Measurements from ENCODE around the gene NCK2.
"Not testable (repeated sequence)": the region's sequence is repeated elsewhere in the genome, so short reads cannot be mapped to it uniquely, and the experiment has no call there.

The NCK2 gene

DNA sequence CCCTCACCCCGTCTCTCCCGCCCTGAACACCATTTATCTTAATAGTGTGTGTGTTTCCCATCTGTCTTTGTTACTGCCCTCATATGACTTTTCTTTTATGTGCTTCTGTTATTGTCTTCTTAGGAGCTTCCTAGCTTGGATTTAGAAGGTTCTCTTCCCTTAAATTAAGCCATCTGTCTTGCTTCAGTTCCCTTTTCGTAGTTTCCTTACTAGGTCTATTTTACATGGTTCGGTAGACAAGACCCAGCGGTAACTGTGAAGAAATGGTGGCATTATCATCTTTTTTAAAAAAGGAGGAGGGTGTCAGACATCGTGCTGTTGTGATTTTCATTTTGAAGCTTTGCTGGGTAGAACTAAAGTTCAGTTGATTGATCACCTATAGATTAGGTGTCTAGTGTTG lies 10.3 kb downstream of the NCK2 start:
- DNase-seq (ENCODE audit: low spot score) = no peak

GRCh38 chr2:105755895-105756294 lies 11.2 kb downstream of the NCK2 start:
- DNase-seq (ENCODE audit: low spot score) = no peak

DNA sequence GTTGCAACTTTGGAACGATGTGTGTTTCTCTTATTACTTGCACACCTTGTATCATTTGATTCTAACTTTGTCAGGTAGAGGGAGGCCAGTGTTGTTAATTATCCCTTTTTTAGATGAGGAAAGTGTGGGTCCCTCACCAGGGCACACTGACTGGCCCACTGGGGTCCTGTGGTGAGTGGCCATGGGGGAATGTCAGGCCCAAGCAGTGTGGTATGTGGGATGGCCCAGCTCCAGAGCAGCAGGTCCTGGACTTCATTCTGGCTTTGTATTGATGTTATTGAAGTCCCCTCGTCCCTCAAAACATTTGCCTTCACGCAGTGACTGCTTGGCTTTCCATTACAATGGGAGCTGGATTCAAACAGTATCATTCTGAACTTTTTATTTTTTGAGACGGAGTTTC lies 11.7 kb downstream of the NCK2 start:
- no peak for DNase-seq (ENCODE audit: low spot score)

- DNase-seq (ENCODE audit: low spot score) = not testable (repeated sequence)
These were observed 12.2 kb downstream of the NCK2 start for GRCh38 chr2:105756865-105757264.

DNA sequence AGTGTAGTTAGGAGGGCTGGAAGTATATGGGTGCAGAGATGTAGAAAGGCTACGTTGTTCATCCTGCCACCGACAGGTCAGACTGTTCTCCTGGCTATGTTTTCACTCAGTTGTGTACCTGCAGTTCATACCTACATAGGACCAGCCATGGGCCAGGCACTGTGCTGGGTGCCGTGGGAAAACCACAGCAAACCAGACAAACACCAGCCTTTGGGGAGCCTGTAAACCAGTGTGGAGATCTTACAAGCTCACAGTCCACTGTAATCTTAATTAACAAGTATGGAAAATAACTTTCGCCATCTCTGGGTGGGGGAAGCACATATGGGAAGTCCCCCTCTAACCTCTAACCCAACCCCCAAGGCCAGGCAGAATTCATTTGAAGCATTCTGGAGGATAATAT lies 12.7 kb downstream of the NCK2 start:
- no peak for DNase-seq (ENCODE audit: low spot score)

- DNase-seq (ENCODE audit: low spot score) = no peak
These were observed 15.5 kb downstream of the NCK2 start for GRCh38 chr2:105760191-105760590.

GRCh38 chr2:105760639-105761337 lies 16.1 kb downstream of the NCK2 start:
- DNase-seq (ENCODE audit: low spot score) = no peak

DNA sequence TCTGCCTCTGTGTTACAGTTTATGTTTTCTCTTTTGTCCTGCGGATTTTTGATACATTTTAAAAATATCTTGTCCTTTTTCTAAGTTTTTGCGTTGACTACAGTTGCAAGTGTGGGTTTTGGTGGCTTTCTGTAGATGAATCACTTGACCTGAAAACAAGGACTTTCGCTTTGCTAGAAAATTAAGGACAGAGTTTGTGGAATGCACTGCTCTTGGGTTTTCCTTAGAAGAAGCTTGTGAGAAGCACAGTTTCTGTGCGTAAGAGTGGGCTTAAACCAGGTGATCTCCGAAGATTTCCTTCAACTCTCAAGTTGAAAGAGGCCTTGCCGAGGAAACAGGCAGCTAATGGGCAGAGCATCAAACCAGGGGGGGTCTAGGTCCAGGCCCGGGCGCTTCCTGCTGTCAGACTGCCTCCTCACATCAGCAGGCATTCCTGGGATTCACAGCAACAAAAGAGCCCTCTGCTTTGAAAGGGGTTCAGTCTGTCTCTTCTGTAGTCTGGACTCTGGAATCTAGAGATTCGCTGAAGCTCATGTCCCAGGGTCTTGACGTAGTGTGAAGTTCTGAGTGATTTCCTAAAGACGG lies 17.3 kb downstream of the NCK2 start:
- no peak for DNase-seq (ENCODE audit: low spot score)

- no peak for DNase-seq (ENCODE audit: low spot score)
These were observed 18.4 kb downstream of the NCK2 start for GRCh38 chr2:105763076-105763475.

GRCh38 chr2:105764059-105764458 lies 19.3 kb downstream of the NCK2 start:
- no peak for DNase-seq (ENCODE audit: low spot score)

GRCh38 chr2:105765415-105766299 lies 20.9 kb downstream of the NCK2 start:
- no peak for DNase-seq (ENCODE audit: low spot score)

GRCh38 chr2:105766300-105766866 lies 21.7 kb downstream of the NCK2 start:
- DNase-seq (ENCODE audit: low spot score) = no peak

GRCh38 chr2:105768176-105768575 lies 23.5 kb downstream of the NCK2 start:
- no peak for DNase-seq (ENCODE audit: low spot score)

- DNase-seq (ENCODE audit: low spot score) = no peak
These were observed 24.3 kb downstream of the NCK2 start for GRCh38 chr2:105768961-105769452.

DNA sequence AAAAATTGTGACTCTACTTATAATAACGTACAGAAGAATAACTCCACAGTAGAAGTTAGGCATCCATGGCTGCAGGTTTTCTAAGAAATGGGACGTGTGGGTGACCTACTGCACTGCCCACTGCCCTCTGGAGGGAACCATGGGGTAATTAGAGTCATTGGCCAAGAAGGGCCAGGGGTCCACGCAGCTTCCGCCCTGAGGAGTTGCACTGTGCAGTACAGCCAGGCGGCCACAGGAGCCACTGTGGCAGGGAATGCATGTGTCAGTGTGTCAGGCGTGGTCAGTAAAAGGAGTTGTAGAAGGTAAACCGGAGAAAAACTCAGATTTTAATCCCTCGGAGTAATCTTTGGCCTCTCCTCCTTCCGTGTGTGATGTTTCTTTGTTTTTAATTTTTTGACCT lies 24.8 kb downstream of the NCK2 start:
- no peak for DNase-seq (ENCODE audit: low spot score)

DNA sequence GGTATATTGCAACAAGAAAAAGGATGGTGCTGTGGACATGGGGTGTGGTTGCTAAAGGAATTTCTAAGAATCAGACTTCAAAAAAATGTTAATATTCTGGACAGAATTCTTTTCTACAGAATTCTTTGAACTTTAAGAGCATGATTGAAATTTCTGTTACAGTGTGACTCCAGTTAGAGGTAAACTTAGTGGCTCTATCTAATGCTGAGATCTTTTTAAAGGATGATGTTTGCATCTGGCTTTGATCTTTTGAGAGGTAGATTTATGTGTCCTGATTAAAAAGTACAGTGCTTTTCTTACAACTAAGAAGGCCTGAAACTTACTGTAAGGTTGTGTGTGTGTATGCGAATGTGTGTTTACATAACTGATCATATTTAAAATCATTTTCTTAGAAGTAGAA lies 25.4 kb downstream of the NCK2 start:
- no peak for DNase-seq (ENCODE audit: low spot score)

GRCh38 chr2:105771291-105771690 lies 26.6 kb downstream of the NCK2 start:
- DNase-seq (ENCODE audit: low spot score) = not testable (repeated sequence)

DNA sequence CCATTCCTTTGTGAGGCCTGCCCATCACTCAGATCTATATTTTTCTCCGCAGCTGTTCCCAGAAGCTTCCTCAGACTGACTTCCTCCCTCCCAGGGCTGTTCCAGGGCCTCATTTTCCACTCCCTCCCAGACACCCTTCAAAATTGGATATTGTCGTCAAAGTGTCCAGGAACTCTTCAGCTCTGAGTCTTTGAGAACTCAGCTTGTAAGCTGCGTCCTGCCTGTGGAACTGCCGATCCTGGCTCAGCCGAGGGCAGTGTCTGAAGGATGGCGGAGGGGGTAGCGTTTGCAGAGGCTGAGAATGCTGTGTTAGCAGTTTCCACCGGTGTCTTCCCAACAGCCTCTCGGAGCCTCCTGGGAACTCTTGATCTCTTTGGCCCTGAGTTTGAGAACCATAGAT lies 27.1 kb downstream of the NCK2 start:
- no peak for DNase-seq (ENCODE audit: low spot score)

GRCh38 chr2:105772362-105772761 lies 27.6 kb downstream of the NCK2 start:
- DNase-seq (ENCODE audit: low spot score) = no peak

- DNase-seq (ENCODE audit: low spot score) = no peak
These were observed 28.9 kb downstream of the NCK2 start for GRCh38 chr2:105773568-105773967.

GRCh38 chr2:105774781-105775337 lies 30.1 kb downstream of the NCK2 start:
- no peak for DNase-seq (ENCODE audit: low spot score)
